Nucleus accumbens (tissue), 56 donors: Measurements from ENCODE around the gene ATN1.

ENCODE experiments used
- DNase-seq, 56 donors: peaks; one replicate each; lab custom pipeline; 2025; lab: John Stamatoyannopoulos, UW

The ATN1 gene

GRCh38 chr12:6923003-6923732, 4.6 kb upstream of the ATN1 start:
- DNase-seq, result no peak

- peak in 1 of 56 donors; percentile 45 for DNase-seq
Measured at GRCh38 chr12:6923851-6924250, 3.9 kb upstream of the ATN1 start.

GRCh38 chr12:6925239-6925539, 2.6 kb upstream of the ATN1 start:
- peak in 5 of 56 donors; percentile 35 to 56 (median 41) for DNase-seq

GRCh38 chr12:6925540-6926279, 2.0 kb upstream of the ATN1 start:
- peak in 49 of 56 donors; percentile 25 to 81 (median 54) for DNase-seq

- DNase-seq, result peak in 12 of 56 donors; percentile 16 to 64 (median 43)
Measured at GRCh38 chr12:6928022-6928702, 403 bp downstream of the ATN1 start.

GRCh38 chr12:6928703-6929407, 1.1 kb downstream of the ATN1 start:
- peak in 6 of 56 donors; percentile 20 to 55 (median 42) for DNase-seq

- no peak for DNase-seq
Measured at GRCh38 chr12:6929466-6930452, 2.0 kb downstream of the ATN1 start.

- DNase-seq, result no peak
Measured at GRCh38 chr12:6932766-6933165, 5.0 kb downstream of the ATN1 start.

- DNase-seq, result no peak
Measured at GRCh38 chr12:6934110-6934509, 6.4 kb downstream of the ATN1 start.

- DNase-seq, result no peak
Measured at GRCh38 chr12:6935371-6936193, 7.8 kb downstream of the ATN1 start.

GRCh38 chr12:6936194-6936635, 8.5 kb downstream of the ATN1 start:
- no peak for DNase-seq

GRCh38 chr12:6936636-6937480, 9.1 kb downstream of the ATN1 start:
- peak in 10 of 56 donors; percentile 20 to 52 (median 46) for DNase-seq

GRCh38 chr12:6937481-6938352, 10.0 kb downstream of the ATN1 start:
- DNase-seq, result peak; percentile 54 to 96 (median 86)

GRCh38 chr12:6938353-6939190, 10.8 kb downstream of the ATN1 start:
- DNase-seq, result peak in 2 of 56 donors; percentile 55 to 66

GRCh38 chr12:6939191-6939540, 11.4 kb downstream of the ATN1 start:
- DNase-seq, result no peak

GRCh38 chr12:6941267-6941666, 13.5 kb downstream of the ATN1 start:
- DNase-seq, result peak in 1 of 56 donors; percentile 43
